Subcutaneous abdominal adipose tissue (tissue), 5 donors: ENCODE results near the gene SLC25A48.

Experiments
- H3K27ac ChIP-seq: one replicate; pipeline ENCODE4 v1.7.0; 2013; ENCODE audit warnings: low read depth, mild to moderate bottlenecking, inconsistent platforms, low read length, moderate library complexity
- H3K27me3 ChIP-seq, 5 donors: one replicate each; pipeline ENCODE4 v1.7.0; 2013; ENCODE audit warnings: low read length in 5 of 5, inconsistent platforms in 1 of 5; ENCODE audit not compliant: control insufficient read depth in 5 of 5, insufficient read depth in 4 of 5
- H3K36me3 ChIP-seq, 5 donors: one replicate each; pipeline ENCODE4 v1.7.0; 2013; ENCODE audit warnings: low read length in 5 of 5; ENCODE audit not compliant: control insufficient read depth in 5 of 5, insufficient read depth in 5 of 5
- H3K4me1 ChIP-seq, 5 donors: one replicate each; pipeline ENCODE4 v1.7.0; 2013; ENCODE audit warnings: low read length in 5 of 5, mild to moderate bottlenecking in 3 of 5, moderate library complexity in 1 of 5; ENCODE audit not compliant: control insufficient read depth in 5 of 5, insufficient read depth in 5 of 5
- H3K4me3 ChIP-seq, 5 donors: one replicate each; pipeline ENCODE4 v1.7.0; 2013; ENCODE audit warnings: low read length in 5 of 5, low read depth in 1 of 5
- H3K9ac ChIP-seq, 5 donors: one replicate each; pipeline ENCODE4 v1.7.0; 2013; ENCODE audit warnings: low read length in 5 of 5, mild to moderate bottlenecking in 4 of 5, moderate library complexity in 3 of 5
- H3K9me3 ChIP-seq, 5 donors: one replicate each; pipeline ENCODE4 v1.7.0; 2013; ENCODE audit warnings: low read length in 5 of 5; ENCODE audit not compliant: control insufficient read depth in 5 of 5
- donor health status: healthy.
- donor health status: healthy.
- donor health status: healthy.
- donor health status: healthy.
- donor health status: healthy.

Gene SLC25A48

DNA sequence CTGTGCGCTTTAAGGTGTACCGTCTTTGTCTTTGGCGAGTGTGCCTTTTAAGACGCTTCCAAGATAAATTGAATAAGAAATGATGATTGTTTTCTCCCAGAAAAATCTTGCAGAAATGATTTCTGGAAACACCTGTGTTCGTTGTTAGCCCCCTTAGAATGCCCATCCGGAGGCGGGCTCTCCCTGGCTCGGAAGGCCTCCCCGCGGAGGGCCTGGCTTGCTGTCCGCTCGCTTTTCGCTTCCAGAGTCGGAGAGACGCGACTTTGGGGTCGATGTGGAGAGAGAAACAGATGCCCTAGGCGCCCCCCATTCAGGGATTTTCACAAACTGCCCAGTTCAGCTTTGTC lies 96.5 kb downstream of the SLC25A48 start:
- Histone ChIP-seq H3K4me3 (no peak overlapping the region), H3K9ac (no peak overlapping the region), H3K4me1 (peaks cover 0 to 9% (median 6%) of the 10 kb centered on the region in 5 donors), H3K36me3 (no peaks in the 10 kb centered on the region), H3K27me3 (peaks cover 13 to 26% (median 19%) of the 10 kb centered on the region in 5 donors), H3K9me3 (no peaks in the 10 kb centered on the region), H3K27ac (no peak overlapping the region)

DNA sequence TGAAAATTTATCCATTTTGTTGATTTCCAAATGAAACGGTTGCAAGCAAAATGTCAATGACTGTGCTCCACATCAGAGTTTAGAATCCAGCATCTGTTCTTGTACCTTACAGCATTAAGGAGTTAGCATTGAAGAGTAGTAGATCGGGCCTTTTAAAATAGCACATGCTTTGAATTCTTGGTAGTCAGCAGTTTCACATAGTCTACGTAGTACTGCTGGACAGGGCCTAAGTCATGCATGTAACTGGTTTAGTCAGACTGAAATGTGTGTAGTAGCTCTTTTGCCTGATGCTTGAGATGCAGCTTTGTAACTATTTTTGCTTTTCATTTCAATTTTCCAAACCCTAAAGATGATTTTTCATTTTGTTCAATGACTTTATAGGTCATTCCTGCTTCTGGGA lies 100.5 kb downstream of the SLC25A48 start:
- H3K9me3 ChIP-seq: no peaks in the 10 kb centered on the region
- H3K4me1 ChIP-seq: peaks cover 0 to 7% (median 5%) of the 10 kb centered on the region in 5 donors
- no peaks in the 10 kb centered on the region for H3K36me3 ChIP-seq
- peaks cover 10 to 18% (median 14%) of the 10 kb centered on the region in 5 donors for H3K27me3 ChIP-seq
- H3K4me3 ChIP-seq: no peak overlapping the region
- H3K9ac ChIP-seq: no peak overlapping the region
- H3K27ac ChIP-seq: no peak overlapping the region

DNA sequence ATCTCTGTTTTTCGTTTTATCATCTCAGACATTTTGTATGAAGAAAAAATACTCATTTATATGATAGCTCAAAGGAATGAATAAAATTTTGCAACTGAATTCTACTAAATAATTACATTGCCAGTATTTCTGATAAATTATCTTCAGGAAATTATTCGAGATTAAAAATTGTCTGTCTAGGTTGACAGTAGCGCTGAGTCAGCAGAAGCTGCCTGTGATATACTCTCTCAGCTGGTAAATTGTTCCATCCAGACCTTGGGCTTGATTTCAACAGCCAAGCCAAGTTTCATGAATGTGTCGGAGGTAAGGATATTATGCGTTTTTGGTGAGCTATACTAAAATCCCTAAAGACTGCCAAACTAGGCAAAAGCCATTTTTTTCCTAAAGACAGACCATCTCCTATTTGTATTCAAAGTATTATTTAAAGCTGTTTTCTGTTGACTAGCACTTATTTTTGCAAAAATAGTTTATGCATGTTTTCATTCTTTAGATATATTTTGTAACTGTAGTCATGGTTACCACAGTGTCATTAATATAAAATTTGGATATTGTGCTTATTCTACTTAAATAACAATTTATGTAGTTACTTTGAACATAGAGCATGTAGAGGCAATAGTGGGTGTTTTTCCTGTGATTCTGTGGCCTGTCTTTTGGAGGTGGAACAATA lies 102.9 kb downstream of the SLC25A48 start:
- Histone ChIP-seq H3K36me3 (no peaks in the 10 kb centered on the region), H3K9me3 (no peaks in the 10 kb centered on the region), H3K9ac (no peak overlapping the region), H3K27me3 (peaks cover 0 to 5% (median 0%) of the 10 kb centered on the region in 5 donors), H3K4me3 (no peak overlapping the region), H3K4me1 (peaks cover 0 to 2% (median 0%) of the 10 kb centered on the region in 5 donors), H3K27ac (no peak overlapping the region)
